ENCODE measurements around the gene SEC22A.

- TF ChIP-seq SUZ12 (IDR thresholded peaks at IDR 0.05) (no peak), FOXK2 (IDR thresholded peaks at IDR 0.05) (no peak), HDGF (IDR thresholded peaks at IDR 0.05; ENCODE audit: borderline replicate concordance) (no peak), FOXM1 (IDR thresholded peaks at IDR 0.05; ENCODE audit: borderline replicate concordance) (no peak), PKNOX1 (IDR thresholded peaks at IDR 0.05) (no peak), ZNF384 (IDR thresholded peaks at IDR 0.05) (no peak), FOXA1 (IDR thresholded peaks at IDR 0.05) (no peak), NFRKB (IDR thresholded peaks at IDR 0.05) (no peak), TARDBP (IDR thresholded peaks at IDR 0.05) (no peak), SP1 (IDR thresholded peaks at IDR 0.05) (no peak), ARNT (IDR thresholded peaks at IDR 0.05) (no peak), ELF4 (IDR thresholded peaks at IDR 0.05) (no peak), L3MBTL2 (conservative IDR thresholded peaks at IDR 0.05) (no peak)
Observed at GRCh38 chr3:123289391-123290106, 87.8 kb downstream of the SEC22A start.

Measured in HEK293T (cell line).